Central memory CD8-positive, alpha-beta T cell (primary cell): ENCODE results near the gene PLEKHH2.
"Not testable (repeated sequence)": the region's sequence is repeated elsewhere in the genome, so short reads cannot be mapped to it uniquely, and the experiment has no call there.

Source experiments
- ATAC-seq: fragments of 150-1000 bp; cut with Tn5 transposase; replicated peaks from 2 replicates; pipeline ENCODE4 v1.10.0; 2022; ENCODE audit warnings: mild to moderate bottlenecking, moderate FRiP score, moderate number of reproducible peaks; ENCODE audit not compliant: poor library complexity, severe bottlenecking; ENCODE audit errors: extremely low read depth
- DNase-seq, 2 donors: peaks; one replicate each; pipeline ENCODE4 v3.0.0; 2021; ENCODE audit warnings: low spot score in 2 of 2
- H3K27ac Mint-ChIP-seq: one replicate; pipeline ENCODE4 v1.8.0; 2022; ENCODE audit warnings: low read depth, mild to moderate bottlenecking, moderate library complexity, mixed read lengths
- H3K27me3 Mint-ChIP-seq: one replicate; pipeline ENCODE4 v1.8.0; 2022; ENCODE audit warnings: mixed read lengths
- H3K36me3 Mint-ChIP-seq: one replicate; pipeline ENCODE4 v1.8.0; 2022; ENCODE audit warnings: mild to moderate bottlenecking, moderate library complexity, mixed read lengths; ENCODE audit not compliant: insufficient read depth
- H3K4me1 Mint-ChIP-seq: one replicate; pipeline ENCODE4 v1.8.0; 2022; ENCODE audit warnings: mixed read lengths
- H3K4me3 Mint-ChIP-seq: one replicate; pipeline ENCODE4 v1.8.0; 2022; ENCODE audit warnings: mild to moderate bottlenecking, moderate library complexity, mixed read lengths
- H3K9me3 Mint-ChIP-seq: one replicate; pipeline ENCODE4 v1.8.0; 2022; ENCODE audit warnings: mixed read lengths

The PLEKHH2 gene

GRCh38 chr2:43637030-43637803 is at the start of gene PLEKHH2:
TSS of gene PLEKHH2 (plus strand) at chr2:43637260. CDS start at chr2:43644674, 7,414 bp downstream.
- ATAC-seq (peak; percentile 99), DNase-seq (peak; percentile 77 to 79)
- Mint-ChIP-seq H3K36me3 (peaks cover 12% of the 10 kb centered on the region), H3K27me3 (peaks cover 31% of the 10 kb centered on the region), H3K4me1 (peaks cover 18% of the 10 kb centered on the region), H3K27ac (no peak within 1 kb of the TSS), H3K4me3 (peak within 1 kb of the TSS; percentile 92), H3K9me3 (no peaks in the 10 kb centered on the region)

- no peak overlapping the region for H3K27ac Mint-ChIP-seq
- H3K4me1 Mint-ChIP-seq = peaks cover 38% of the 10 kb centered on the region
- DNase-seq = no peak
- H3K4me3 Mint-ChIP-seq = no peak overlapping the region
- no peaks in the 10 kb centered on the region for H3K9me3 Mint-ChIP-seq
- no peak for ATAC-seq
- H3K27me3 Mint-ChIP-seq = no peaks in the 10 kb centered on the region
- peaks cover 35% of the 10 kb centered on the region for H3K36me3 Mint-ChIP-seq
These were observed 44.6 kb upstream of the PLEKHH2 start for GRCh38 chr2:43592443-43592842.

- Mint-ChIP-seq H3K36me3 (peaks cover 32% of the 10 kb centered on the region), H3K4me3 (no peak overlapping the region), H3K9me3 (no peaks in the 10 kb centered on the region), H3K27me3 (no peaks in the 10 kb centered on the region), H3K4me1 (peaks cover 38% of the 10 kb centered on the region), H3K27ac (no peak overlapping the region)
- no peak for ATAC-seq
- DNase-seq = no peak
These were observed 43.8 kb upstream of the PLEKHH2 start for GRCh38 chr2:43593254-43593653.

GRCh38 chr2:43594875-43595274 is 42.2 kb upstream of the PLEKHH2 start:
- no peaks in the 10 kb centered on the region for H3K27me3 Mint-ChIP-seq
- peaks cover 26% of the 10 kb centered on the region for H3K36me3 Mint-ChIP-seq
- peak overlapping the region; percentile 92 for H3K4me3 Mint-ChIP-seq
- DNase-seq (no peak), ATAC-seq (no peak)
- H3K4me1 Mint-ChIP-seq = peaks cover 38% of the 10 kb centered on the region
- H3K9me3 Mint-ChIP-seq = no peaks in the 10 kb centered on the region
- peak overlapping the region; percentile 94 for H3K27ac Mint-ChIP-seq

- Mint-ChIP-seq H3K4me3 (peak within 1 kb of the TSS; percentile 92), H3K27me3 (no peaks in the 10 kb centered on the region), H3K27ac (peak within 1 kb of the TSS; percentile 94), H3K4me1 (peaks cover 38% of the 10 kb centered on the region), H3K9me3 (no peaks in the 10 kb centered on the region), H3K36me3 (peaks cover 18% of the 10 kb centered on the region)
- DNase-seq (peak; percentile 91 to 93), ATAC-seq (peak; percentile 95)
These were observed 41.3 kb upstream of the PLEKHH2 start, which contains the start of gene THADA for GRCh38 chr2:43595603-43596412. TSS of gene THADA (minus strand) at chr2:43596038. CDS start at chr2:43592392, 3,646 bp downstream.

- ATAC-seq, H3K4me3 Mint-ChIP-seq, H3K27me3 Mint-ChIP-seq, H3K27ac Mint-ChIP-seq, DNase-seq, H3K36me3 Mint-ChIP-seq, H3K9me3 Mint-ChIP-seq: not testable (repeated sequence)
- H3K4me1 Mint-ChIP-seq = peaks cover 13% of the 10 kb centered on the region
These were observed 36.5 kb upstream of the PLEKHH2 start for GRCh38 chr2:43600596-43600995.

GRCh38 chr2:43604674-43605073 is 32.4 kb upstream of the PLEKHH2 start:
- H3K27me3 Mint-ChIP-seq = no peaks in the 10 kb centered on the region
- H3K9me3 Mint-ChIP-seq = no peaks in the 10 kb centered on the region
- H3K4me3 Mint-ChIP-seq = no peak overlapping the region
- H3K4me1 Mint-ChIP-seq = peaks cover 5% of the 10 kb centered on the region
- DNase-seq (no peak), ATAC-seq (no peak)
- peaks cover 2% of the 10 kb centered on the region for H3K36me3 Mint-ChIP-seq
- no peak overlapping the region for H3K27ac Mint-ChIP-seq

- Mint-ChIP-seq H3K9me3 (no peaks in the 10 kb centered on the region), H3K27ac (no peak overlapping the region), H3K4me1 (peaks cover 5% of the 10 kb centered on the region), H3K36me3 (peaks cover 2% of the 10 kb centered on the region), H3K4me3 (no peak overlapping the region), H3K27me3 (no peaks in the 10 kb centered on the region)
- DNase-seq = no peak
- ATAC-seq = peak; percentile 71
These were observed 31.9 kb upstream of the PLEKHH2 start for GRCh38 chr2:43605079-43605655.

- H3K4me1 Mint-ChIP-seq = peaks cover 5% of the 10 kb centered on the region
- no peaks in the 10 kb centered on the region for H3K27me3 Mint-ChIP-seq
- ATAC-seq = no peak
- DNase-seq = no peak
- no peak overlapping the region for H3K27ac Mint-ChIP-seq
- no peaks in the 10 kb centered on the region for H3K9me3 Mint-ChIP-seq
- H3K36me3 Mint-ChIP-seq = peaks cover 2% of the 10 kb centered on the region
- H3K4me3 Mint-ChIP-seq = no peak overlapping the region
These were observed 31.2 kb upstream of the PLEKHH2 start for GRCh38 chr2:43605851-43606250.

GRCh38 chr2:43609290-43609918 is 27.7 kb upstream of the PLEKHH2 start:
- no peaks in the 10 kb centered on the region for H3K9me3 Mint-ChIP-seq
- no peaks in the 10 kb centered on the region for H3K27me3 Mint-ChIP-seq
- H3K27ac Mint-ChIP-seq = no peak overlapping the region
- DNase-seq (no peak), ATAC-seq (peak; percentile 59)
- no peaks in the 10 kb centered on the region for H3K36me3 Mint-ChIP-seq
- H3K4me3 Mint-ChIP-seq = no peak overlapping the region
- H3K4me1 Mint-ChIP-seq = peaks cover 10% of the 10 kb centered on the region

GRCh38 chr2:43610361-43610760 is 26.7 kb upstream of the PLEKHH2 start:
- peaks cover 5% of the 10 kb centered on the region for H3K4me1 Mint-ChIP-seq
- H3K36me3 Mint-ChIP-seq = no peaks in the 10 kb centered on the region
- no peak for DNase-seq
- peaks cover 9% of the 10 kb centered on the region for H3K27me3 Mint-ChIP-seq
- no peak overlapping the region for H3K4me3 Mint-ChIP-seq
- no peaks in the 10 kb centered on the region for H3K9me3 Mint-ChIP-seq
- no peak overlapping the region for H3K27ac Mint-ChIP-seq
- ATAC-seq = no peak
